ENCODE results near the gene NCAPG2.
A peak's percentile ranks its signal among the peaks of the same experiment; 100 is the strongest.
"Not testable (repeated sequence)": the region's sequence is repeated elsewhere in the genome, so short reads cannot be mapped to it uniquely, and the experiment has no call there.

The NCAPG2 gene

DNA sequence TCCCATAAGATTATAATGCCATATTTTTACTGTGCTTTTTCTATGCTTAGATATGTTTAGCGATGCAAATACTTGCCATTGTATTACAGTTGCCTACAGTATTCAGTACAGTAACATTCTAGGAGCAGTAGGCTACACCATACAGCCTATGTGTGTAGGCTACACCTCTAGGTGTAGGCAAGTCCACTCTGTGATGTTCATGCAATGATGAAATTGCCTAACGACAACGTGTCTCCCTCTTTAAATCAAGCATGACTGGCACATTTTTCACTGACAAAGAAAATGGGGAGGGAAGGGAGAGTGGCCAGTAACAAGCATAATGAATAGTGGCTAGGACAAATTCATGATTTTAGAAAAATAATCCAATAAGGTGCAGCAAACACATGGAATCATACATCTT is 1.7 kb downstream of the NCAPG2 start:
- DNase-seq (ENCODE audit: insufficient read length, low spot score): no peak
- FAIRE-seq: peak; percentile 84
- TF ChIP-seq POLR2A (IDR thresholded peaks at IDR 0.05; ENCODE audit: low read depth, low read length): no peak
- no peak for TF ChIP-seq POLR2AphosphoS5 (IDR thresholded peaks at IDR 0.05; ENCODE audit: low read depth, low read length)
- no peak for TF ChIP-seq POU2F2 (IDR thresholded peaks at IDR 0.05; ENCODE audit: low read depth, low read length)
- no peak for TF ChIP-seq PAX5 (IDR thresholded peaks at IDR 0.05; ENCODE audit: insufficient read depth, low read length, severe bottlenecking)
- no peak for TF ChIP-seq TAF1 (IDR thresholded peaks at IDR 0.05; ENCODE audit: low read depth, low read length)
- TF ChIP-seq SPI1 (IDR thresholded peaks at IDR 0.05; ENCODE audit: low read depth, low read length): no peak

DNA sequence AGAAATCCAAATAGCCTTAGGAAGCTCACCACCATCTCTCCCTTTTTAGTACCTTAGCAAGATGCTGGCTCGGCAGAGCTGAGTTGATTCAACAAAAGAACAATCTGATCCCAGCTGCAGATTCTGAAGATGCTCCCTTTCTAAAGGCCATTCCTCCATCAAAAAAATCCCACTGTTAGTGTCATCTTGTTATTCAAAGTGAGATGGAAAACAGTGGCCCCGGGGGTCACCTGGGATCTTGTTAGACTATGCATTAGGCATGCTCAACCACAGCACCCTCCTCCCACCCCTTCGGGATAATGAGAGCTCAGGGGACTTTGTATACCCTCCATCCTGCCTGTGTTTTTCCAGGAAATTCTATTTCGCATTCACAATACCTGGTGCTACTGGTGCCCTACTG is 2.4 kb downstream of the NCAPG2 start:
- TF ChIP-seq POLR2A (IDR thresholded peaks at IDR 0.05; ENCODE audit: low read depth, low read length) (no peak), POU2F2 (IDR thresholded peaks at IDR 0.05; ENCODE audit: low read depth, low read length) (no peak), PAX5 (IDR thresholded peaks at IDR 0.05; ENCODE audit: insufficient read depth, low read length, severe bottlenecking) (no peak), SPI1 (IDR thresholded peaks at IDR 0.05; ENCODE audit: low read depth, low read length) (no peak), POLR2AphosphoS5 (IDR thresholded peaks at IDR 0.05; ENCODE audit: low read depth, low read length) (no peak), TAF1 (IDR thresholded peaks at IDR 0.05; ENCODE audit: low read depth, low read length) (no peak)
- DNase-seq (ENCODE audit: insufficient read length, low spot score): no peak
- no peak for FAIRE-seq

GRCh38 chr7:158700008-158700407 is 4.6 kb downstream of the NCAPG2 start:
- TF ChIP-seq SPI1 (IDR thresholded peaks at IDR 0.05; ENCODE audit: low read depth, low read length) (no peak), TAF1 (IDR thresholded peaks at IDR 0.05; ENCODE audit: low read depth, low read length) (no peak), POLR2AphosphoS5 (IDR thresholded peaks at IDR 0.05; ENCODE audit: low read depth, low read length) (no peak), PAX5 (IDR thresholded peaks at IDR 0.05; ENCODE audit: insufficient read depth, low read length, severe bottlenecking) (no peak), POLR2A (IDR thresholded peaks at IDR 0.05; ENCODE audit: low read depth, low read length) (no peak), POU2F2 (IDR thresholded peaks at IDR 0.05; ENCODE audit: low read depth, low read length) (no peak)
- FAIRE-seq: no peak

GRCh38 chr7:158699341-158699740 is 5.3 kb downstream of the NCAPG2 start:
- DNase-seq (ENCODE audit: insufficient read length, low spot score) (no peak), FAIRE-seq (no peak)
- TF ChIP-seq POLR2AphosphoS5 (IDR thresholded peaks at IDR 0.05; ENCODE audit: low read depth, low read length) (no peak), POU2F2 (IDR thresholded peaks at IDR 0.05; ENCODE audit: low read depth, low read length) (no peak), POLR2A (IDR thresholded peaks at IDR 0.05; ENCODE audit: low read depth, low read length) (no peak), SPI1 (IDR thresholded peaks at IDR 0.05; ENCODE audit: low read depth, low read length) (no peak), TAF1 (IDR thresholded peaks at IDR 0.05; ENCODE audit: low read depth, low read length) (no peak), PAX5 (IDR thresholded peaks at IDR 0.05; ENCODE audit: insufficient read depth, low read length, severe bottlenecking) (no peak)

More at GRCh38 chr7:158700008-158700407, 4.6 kb downstream of the NCAPG2 start:
- DNase-seq (ENCODE audit: insufficient read length, low spot score): no peak

GRCh38 chr7:158698657-158699195 is 5.9 kb downstream of the NCAPG2 start:
- no peak for FAIRE-seq
- DNase-seq (ENCODE audit: insufficient read length, low spot score): no peak
- TF ChIP-seq TAF1 (IDR thresholded peaks at IDR 0.05; ENCODE audit: low read depth, low read length) (no peak), POLR2AphosphoS5 (IDR thresholded peaks at IDR 0.05; ENCODE audit: low read depth, low read length) (no peak), POU2F2 (IDR thresholded peaks at IDR 0.05; ENCODE audit: low read depth, low read length) (no peak), PAX5 (IDR thresholded peaks at IDR 0.05; ENCODE audit: insufficient read depth, low read length, severe bottlenecking) (no peak), POLR2A (IDR thresholded peaks at IDR 0.05; ENCODE audit: low read depth, low read length) (no peak), SPI1 (IDR thresholded peaks at IDR 0.05; ENCODE audit: low read depth, low read length) (no peak)

DNA sequence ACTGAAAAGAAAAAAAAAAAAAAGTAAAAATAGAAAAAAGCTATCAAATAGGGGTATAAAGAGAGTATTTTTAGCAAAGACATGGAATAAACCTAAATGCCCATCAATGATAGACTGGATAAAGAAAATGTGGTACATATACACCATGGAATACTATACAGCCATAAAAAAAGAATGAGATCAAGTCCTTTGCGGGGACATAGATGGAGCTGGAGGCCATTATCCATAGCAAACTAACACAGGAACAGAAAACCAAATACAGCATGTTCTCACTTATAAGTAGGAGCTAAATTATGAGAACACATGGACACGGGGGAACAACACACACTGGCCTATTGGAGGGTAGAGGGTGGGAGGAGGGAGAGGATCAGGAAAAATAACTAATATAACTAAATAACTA is 7.0 kb downstream of the NCAPG2 start:
- not testable (repeated sequence) for FAIRE-seq; DNase-seq (ENCODE audit: insufficient read length, low spot score)

DNA sequence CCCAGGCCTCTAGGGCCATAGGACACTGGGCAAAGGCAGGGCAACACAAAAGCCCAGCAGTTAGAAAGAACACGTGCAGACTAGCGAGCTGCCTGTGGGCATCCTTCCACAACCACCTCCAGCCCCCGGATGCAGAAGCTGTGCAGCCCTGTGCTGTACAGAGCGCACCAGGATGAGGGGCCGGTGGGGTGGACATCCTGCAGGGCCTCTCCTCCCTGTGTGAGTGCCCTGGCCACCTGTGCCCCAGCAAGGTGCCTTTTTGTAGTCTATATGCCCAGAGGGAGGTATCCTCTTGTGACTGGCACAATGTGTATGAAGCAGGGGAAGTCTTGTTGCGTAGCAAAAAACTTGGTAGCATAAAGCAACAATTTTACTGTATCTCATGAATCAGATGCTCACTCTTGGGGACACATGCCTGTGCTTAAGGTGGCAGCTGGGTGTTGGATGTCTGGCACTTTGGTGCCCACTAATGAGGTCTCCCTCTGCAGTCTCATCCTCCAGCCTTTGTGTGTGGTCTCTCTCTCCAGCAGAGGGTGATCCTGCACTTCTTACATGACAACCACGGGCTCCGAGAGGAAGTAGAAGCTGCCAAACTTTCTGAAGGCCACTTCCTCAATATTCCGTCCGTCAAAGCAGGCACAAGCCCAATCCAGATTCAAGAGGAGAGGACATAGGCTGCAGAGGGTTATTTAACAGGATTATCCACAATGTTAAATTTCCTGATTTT is 8.7 kb downstream of the NCAPG2 start:
- DNase-seq (ENCODE audit: insufficient read length, low spot score) (no peak), FAIRE-seq (no peak)

GRCh38 chr7:158695056-158695455 is 9.5 kb downstream of the NCAPG2 start:
- FAIRE-seq (no peak), DNase-seq (ENCODE audit: insufficient read length, low spot score) (no peak)
- no peak for TF ChIP-seq POU2F2 (IDR thresholded peaks at IDR 0.05; ENCODE audit: low read depth, low read length)
- TF ChIP-seq TAF1 (IDR thresholded peaks at IDR 0.05; ENCODE audit: low read depth, low read length): no peak
- TF ChIP-seq POLR2A (IDR thresholded peaks at IDR 0.05; ENCODE audit: low read depth, low read length): no peak
- no peak for TF ChIP-seq POLR2AphosphoS5 (IDR thresholded peaks at IDR 0.05; ENCODE audit: low read depth, low read length)
- no peak for TF ChIP-seq SPI1 (IDR thresholded peaks at IDR 0.05; ENCODE audit: low read depth, low read length)
- TF ChIP-seq PAX5 (IDR thresholded peaks at IDR 0.05; ENCODE audit: insufficient read depth, low read length, severe bottlenecking): no peak

More for the DNA sequence above, 8.7 kb downstream of the NCAPG2 start:
- peak; percentile 82 for TF ChIP-seq SPI1 (IDR thresholded peaks at IDR 0.05; ENCODE audit: low read depth, low read length)
- TF ChIP-seq PAX5 (IDR thresholded peaks at IDR 0.05; ENCODE audit: insufficient read depth, low read length, severe bottlenecking): no peak
- TF ChIP-seq POU2F2 (IDR thresholded peaks at IDR 0.05; ENCODE audit: low read depth, low read length): no peak

GRCh38 chr7:158694650-158695049 is 10.0 kb downstream of the NCAPG2 start:
- no peak for TF ChIP-seq SPI1 (IDR thresholded peaks at IDR 0.05; ENCODE audit: low read depth, low read length)
- TF ChIP-seq PAX5 (IDR thresholded peaks at IDR 0.05; ENCODE audit: insufficient read depth, low read length, severe bottlenecking): no peak
- no peak for TF ChIP-seq POLR2A (IDR thresholded peaks at IDR 0.05; ENCODE audit: low read depth, low read length)
- TF ChIP-seq TAF1 (IDR thresholded peaks at IDR 0.05; ENCODE audit: low read depth, low read length): no peak
- TF ChIP-seq POLR2AphosphoS5 (IDR thresholded peaks at IDR 0.05; ENCODE audit: low read depth, low read length): no peak
- no peak for TF ChIP-seq POU2F2 (IDR thresholded peaks at IDR 0.05; ENCODE audit: low read depth, low read length)
- FAIRE-seq: no peak
- no peak for DNase-seq (ENCODE audit: insufficient read length, low spot score)

- no peak for TF ChIP-seq PAX5 (IDR thresholded peaks at IDR 0.05; ENCODE audit: insufficient read depth, low read length, severe bottlenecking)
- FAIRE-seq (no peak), DNase-seq (ENCODE audit: insufficient read length, low spot score) (no peak)
Observed at GRCh38 chr7:158689488-158689887, 15.1 kb downstream of the NCAPG2 start.

Measured in GM12891 (cell line).